CD4-positive, alpha-beta T cell (primary cell): ENCODE results near the gene FARS2. TPM values are rescaled to one million over a fixed set of nuclear protein-coding genes. Genes with fewer than 3 reads are reported as not detected.

Experiments
- ATAC-seq: fragments of 200-7000 bp; cut with Tn5 transposase; one replicate; pipeline ENCODE4 v1.10.0; 2022; ENCODE audit warnings: mild to moderate bottlenecking; ENCODE audit not compliant: poor library complexity
- CTCF ChIA-PET: fragments of 350-600 bp; sonication (Branson Sonifier 250); formaldehyde crosslinking; loops from one replicate; lab custom pipeline; 2021; ENCODE audit warnings: antibody characterized with exemption, inconsistent platforms; lab: Charles Lee
- POLR2A ChIA-PET: fragments of 350-600 bp; sonication (Branson Sonifier 250); formaldehyde crosslinking; loops from one replicate; lab custom pipeline; 2021; ENCODE audit warnings: antibody characterized with exemption, inconsistent platforms; lab: Charles Lee
- DNase-seq, 14 experiments: peaks; one replicate each; pipeline ENCODE4 v3.0.0-alpha.2; 2013 to 2020; ENCODE audit warnings: mixed read lengths in 2 of 14
- H3K27ac ChIP-seq, 2 donors: one replicate each; pipeline versions ENCODE4 v1.5.1 to v1.7.0; 2013; ENCODE audit warnings: low read length in 2 of 2, low read depth in 1 of 2, mild to moderate bottlenecking in 1 of 2
- H3K27me3 ChIP-seq, 2 experiments: 1 replicate in 1 of 2; 2 replicates in 1 of 2; pipeline versions ENCODE4 v1.6.1 to v1.7.0; 2013; ENCODE audit warnings: low read length in 2 of 2, control low read depth in 1 of 2, mild to moderate bottlenecking in 1 of 2, moderate library complexity in 1 of 2; ENCODE audit not compliant: insufficient read depth in 2 of 2, control insufficient read depth in 1 of 2
- H3K36me3 ChIP-seq: one replicate; pipeline ENCODE4 v1.6.1; 2013; ENCODE audit warnings: low read length, control low read depth; ENCODE audit not compliant: insufficient read depth
- H3K4me1 ChIP-seq: one replicate; pipeline ENCODE4 v1.6.1; 2013; ENCODE audit warnings: low read length, control low read depth; ENCODE audit not compliant: insufficient read depth
- H3K4me3 ChIP-seq: one replicate; pipeline ENCODE4 v1.5.1; 2013; ENCODE audit warnings: mild to moderate bottlenecking, low read length, moderate library complexity
- H3K9me3 ChIP-seq, 2 experiments: 1 replicate in 1 of 2; 2 replicates in 1 of 2; pipeline versions ENCODE4 v1.6.1 to v1.7.0; 2013; ENCODE audit warnings: low read length in 2 of 2, mild to moderate bottlenecking in 2 of 2, control low read depth in 1 of 2, moderate library complexity in 1 of 2; ENCODE audit not compliant: control insufficient read depth in 1 of 2, insufficient read depth in 1 of 2
- H3K27ac Mint-ChIP-seq: one replicate; pipeline ENCODE4 v1.8.0; 2020; ENCODE audit warnings: mixed read lengths
- H3K27me3 Mint-ChIP-seq: one replicate; pipeline ENCODE4 v1.8.0; 2021; ENCODE audit warnings: mixed read lengths
- H3K36me3 Mint-ChIP-seq: one replicate; pipeline ENCODE4 v1.8.0; 2021; ENCODE audit warnings: low read depth, mixed read lengths
- H3K4me1 Mint-ChIP-seq: one replicate; pipeline ENCODE4 v1.8.0; 2021; ENCODE audit warnings: low read depth, mixed read lengths
- H3K4me3 Mint-ChIP-seq: one replicate; pipeline ENCODE4 v1.8.0; 2020; ENCODE audit warnings: mild to moderate bottlenecking, mixed read lengths
- H3K9me3 Mint-ChIP-seq: one replicate; pipeline ENCODE4 v1.8.0; 2020; ENCODE audit warnings: mixed read lengths
- intact Hi-C, 2 experiments: fragments of 100-400 bp; cut with DNase I in 1 of 2; cut with micrococcal nuclease in 1 of 2; formaldehyde crosslinking; loops; one replicate each; pipeline versions ENCODE4 v1.15.1 to v1.9.0; 2023 to 2025; cut with DNase I, micrococcal nuclease
- total RNA-seq, 174 experiments: library from RNA in 2 of 174; stranded (reverse) in 2 of 174; gene quantifications; one replicate each; pipeline ENCODE4 v1.2.3 and lab custom pipeline; 2021 to 2026
- TF ChIP-seq, protein P1 (sequence below): fragments of 200-600 bp; IDR thresholded peaks from one replicate; pipeline ENCODE4 v1.8.0; 2022; ENCODE audit warnings: antibody characterized with exemption, mild to moderate bottlenecking

The FARS2 gene
- total RNA-seq, 2 experiments from 2014 or later = 12.6 to 12.8 TPM

DNA sequence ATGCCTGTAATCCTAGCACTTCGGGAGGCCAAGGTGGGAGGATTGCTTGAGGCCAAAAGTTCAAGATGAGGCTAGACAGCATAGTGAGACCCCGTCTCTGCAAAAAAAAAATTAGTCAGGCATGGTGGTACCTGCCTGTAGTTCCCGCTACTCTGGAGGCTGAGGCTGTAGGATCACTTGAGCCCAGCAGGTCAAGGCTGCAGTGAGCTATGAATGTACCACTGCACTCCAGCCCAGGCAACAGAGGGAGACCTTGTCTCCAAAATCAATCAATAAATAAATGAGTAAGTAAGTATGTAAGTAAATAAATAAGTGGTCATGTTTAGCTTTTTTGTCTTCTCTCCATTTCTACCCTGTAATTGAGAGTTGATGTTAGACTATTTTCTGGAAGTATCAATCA, 336.8 kb downstream of the FARS2 start:
- Mint-ChIP-seq H3K4me1 (no peaks in the 10 kb centered on the region), H3K27me3 (no peaks in the 10 kb centered on the region), H3K9me3 (no peaks in the 10 kb centered on the region), H3K27ac (no peak overlapping the region), H3K36me3 (no peaks in the 10 kb centered on the region), H3K4me3 (no peak overlapping the region)
- no peaks in the 10 kb centered on the region for H3K9me3 ChIP-seq
- H3K27ac ChIP-seq = no peak overlapping the region
- no peaks in the 10 kb centered on the region for H3K27me3 ChIP-seq
- no peak for DNase-seq
- ATAC-seq = no peak
- POLR2A ChIA-PET = no interaction called here
- intact Hi-C loops = no loop called here
- H3K4me1 ChIP-seq = no peaks in the 10 kb centered on the region
- TF ChIP-seq, protein P1, sequence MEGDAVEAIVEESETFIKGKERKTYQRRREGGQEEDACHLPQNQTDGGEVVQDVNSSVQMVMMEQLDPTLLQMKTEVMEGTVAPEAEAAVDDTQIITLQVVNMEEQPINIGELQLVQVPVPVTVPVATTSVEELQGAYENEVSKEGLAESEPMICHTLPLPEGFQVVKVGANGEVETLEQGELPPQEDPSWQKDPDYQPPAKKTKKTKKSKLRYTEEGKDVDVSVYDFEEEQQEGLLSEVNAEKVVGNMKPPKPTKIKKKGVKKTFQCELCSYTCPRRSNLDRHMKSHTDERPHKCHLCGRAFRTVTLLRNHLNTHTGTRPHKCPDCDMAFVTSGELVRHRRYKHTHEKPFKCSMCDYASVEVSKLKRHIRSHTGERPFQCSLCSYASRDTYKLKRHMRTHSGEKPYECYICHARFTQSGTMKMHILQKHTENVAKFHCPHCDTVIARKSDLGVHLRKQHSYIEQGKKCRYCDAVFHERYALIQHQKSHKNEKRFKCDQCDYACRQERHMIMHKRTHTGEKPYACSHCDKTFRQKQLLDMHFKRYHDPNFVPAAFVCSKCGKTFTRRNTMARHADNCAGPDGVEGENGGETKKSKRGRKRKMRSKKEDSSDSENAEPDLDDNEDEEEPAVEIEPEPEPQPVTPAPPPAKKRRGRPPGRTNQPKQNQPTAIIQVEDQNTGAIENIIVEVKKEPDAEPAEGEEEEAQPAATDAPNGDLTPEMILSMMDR = no peak
- no peaks in the 10 kb centered on the region for H3K36me3 ChIP-seq
- CTCF ChIA-PET = no interaction called here
- no peak overlapping the region for H3K4me3 ChIP-seq

DNA sequence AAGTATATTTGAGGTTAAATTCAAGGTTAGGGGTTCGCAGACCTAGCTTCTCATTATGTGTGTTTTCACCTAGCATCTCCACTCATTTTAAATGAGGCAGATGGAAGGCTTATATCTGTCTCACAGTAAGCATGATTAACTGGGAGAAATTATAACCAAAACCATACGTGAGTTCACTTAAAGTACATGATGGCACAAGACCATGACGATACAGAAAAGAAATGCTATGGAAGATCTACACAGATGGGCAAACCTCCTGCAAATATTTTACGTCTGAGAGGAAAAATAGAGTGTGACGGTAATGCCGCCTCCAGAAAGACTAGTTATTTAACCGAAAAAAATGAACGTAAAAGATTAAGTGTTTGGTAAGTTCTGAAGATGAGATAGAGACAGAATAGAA, 337.8 kb downstream of the FARS2 start:
- no peak overlapping the region for H3K4me3 Mint-ChIP-seq
- POLR2A ChIA-PET = no interaction called here
- ATAC-seq (no peak), DNase-seq (no peak)
- no peaks in the 10 kb centered on the region for H3K4me1 Mint-ChIP-seq
- no peak overlapping the region for H3K27ac Mint-ChIP-seq
- intact Hi-C loops = no loop called here
- Histone ChIP-seq H3K4me1 (no peaks in the 10 kb centered on the region), H3K9me3 (no peaks in the 10 kb centered on the region), H3K27me3 (no peaks in the 10 kb centered on the region), H3K36me3 (no peaks in the 10 kb centered on the region), H3K27ac (no peak overlapping the region), H3K4me3 (no peak overlapping the region)
- H3K9me3 Mint-ChIP-seq = no peaks in the 10 kb centered on the region
- no peaks in the 10 kb centered on the region for H3K27me3 Mint-ChIP-seq
- CTCF ChIA-PET = no interaction called here
- H3K36me3 Mint-ChIP-seq = no peaks in the 10 kb centered on the region
- TF ChIP-seq, protein P1 = no peak

DNA sequence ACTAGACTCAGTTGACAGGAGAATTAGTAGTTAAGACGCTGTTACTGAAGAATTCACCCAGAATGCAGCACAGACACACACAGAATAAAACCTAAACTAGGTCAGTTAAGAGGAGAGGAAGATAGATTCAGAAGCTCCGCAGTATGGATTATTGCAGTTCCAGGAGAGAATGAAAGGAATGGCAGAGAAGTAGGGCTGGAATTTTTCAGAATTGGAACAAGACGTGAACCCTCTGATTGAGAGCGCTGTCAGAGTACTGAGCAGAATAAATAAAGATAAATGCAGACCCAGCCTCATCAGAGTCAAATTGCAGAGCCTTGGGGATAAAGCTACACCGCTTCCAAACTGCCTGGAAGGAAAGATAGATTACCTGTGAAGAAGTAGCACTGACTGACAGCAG, 344.6 kb downstream of the FARS2 start:
- H3K9me3 Mint-ChIP-seq = no peaks in the 10 kb centered on the region
- TF ChIP-seq, protein P1 = no peak
- DNase-seq = no peak
- intact Hi-C loops = no loop called here
- Histone ChIP-seq H3K4me3 (no peak overlapping the region), H3K36me3 (no peaks in the 10 kb centered on the region), H3K27me3 (no peaks in the 10 kb centered on the region), H3K4me1 (no peaks in the 10 kb centered on the region), H3K27ac (no peak overlapping the region), H3K9me3 (no peaks in the 10 kb centered on the region)
- no peak for ATAC-seq
- H3K36me3 Mint-ChIP-seq = no peaks in the 10 kb centered on the region
- H3K4me1 Mint-ChIP-seq = no peaks in the 10 kb centered on the region
- no peaks in the 10 kb centered on the region for H3K27me3 Mint-ChIP-seq
- H3K4me3 Mint-ChIP-seq = no peak overlapping the region
- no peak overlapping the region for H3K27ac Mint-ChIP-seq
- ChIA-PET POLR2A (no interaction called here), CTCF (interaction anchor here (1.0 kb wide), 1 partner anchor 28 kb away, joined by 3 read pairs; no protein-coding TSS in a partner anchor)
